Fibroblast of pulmonary artery (primary cell): Measurements from ENCODE around the gene KIF23.
"Not testable (repeated sequence)": the region's sequence is repeated elsewhere in the genome, so short reads cannot be mapped to it uniquely, and the experiment has no call there.

Experiments
- DNase-seq: peaks from one replicate; pipeline ENCODE4 v3.0.0-alpha.2; 2010; ENCODE audit warnings: low read depth
- H3K4me3 ChIP-seq: replicated peaks from 2 replicates; pipeline ENCODE4 v1.5.1; 2011; ENCODE audit warnings: low read depth, mild to moderate bottlenecking, control low read depth, low read length, moderate library complexity
- TF ChIP-seq, protein P1 (sequence below): IDR thresholded peaks from 2 replicates; pipeline ENCODE4 v1.5.1; 2011; ENCODE audit warnings: mild to moderate bottlenecking, control low read depth, low read length, inconsistent platforms; ENCODE audit errors: missing control alignments

Gene KIF23

DNA sequence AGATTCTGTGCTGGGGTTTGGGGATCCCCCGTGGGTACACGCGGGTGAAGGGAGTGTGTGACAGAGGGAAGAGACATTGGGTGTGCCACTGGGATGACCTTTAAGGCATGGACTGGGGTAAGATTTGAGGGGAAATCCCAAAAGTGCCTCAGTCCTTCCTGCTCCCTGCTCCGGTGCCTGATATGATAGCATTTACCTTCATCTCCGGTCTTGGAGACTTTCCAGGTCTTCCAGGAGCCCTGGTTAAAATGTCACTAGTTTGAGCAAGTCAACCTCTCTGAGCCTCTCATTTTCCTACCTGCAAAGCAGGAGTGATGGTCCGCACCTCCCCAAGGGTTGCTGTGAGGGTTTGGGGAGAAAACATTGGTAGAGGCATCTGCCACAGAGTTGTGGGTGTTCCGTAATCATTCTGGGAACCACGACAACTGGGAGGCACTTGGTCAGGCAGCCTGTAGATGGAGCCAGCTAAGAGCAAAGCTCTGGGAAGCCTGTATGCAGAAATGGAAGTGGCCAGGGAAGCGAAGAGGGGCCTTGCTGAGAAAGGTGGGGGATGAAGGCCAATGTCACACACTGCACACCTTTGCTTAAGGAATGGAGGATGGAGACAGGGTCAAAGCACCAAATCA lies 33.9 kb upstream of the KIF23 start:
- DNase-seq = peak; percentile 29
- TF ChIP-seq, protein P1, sequence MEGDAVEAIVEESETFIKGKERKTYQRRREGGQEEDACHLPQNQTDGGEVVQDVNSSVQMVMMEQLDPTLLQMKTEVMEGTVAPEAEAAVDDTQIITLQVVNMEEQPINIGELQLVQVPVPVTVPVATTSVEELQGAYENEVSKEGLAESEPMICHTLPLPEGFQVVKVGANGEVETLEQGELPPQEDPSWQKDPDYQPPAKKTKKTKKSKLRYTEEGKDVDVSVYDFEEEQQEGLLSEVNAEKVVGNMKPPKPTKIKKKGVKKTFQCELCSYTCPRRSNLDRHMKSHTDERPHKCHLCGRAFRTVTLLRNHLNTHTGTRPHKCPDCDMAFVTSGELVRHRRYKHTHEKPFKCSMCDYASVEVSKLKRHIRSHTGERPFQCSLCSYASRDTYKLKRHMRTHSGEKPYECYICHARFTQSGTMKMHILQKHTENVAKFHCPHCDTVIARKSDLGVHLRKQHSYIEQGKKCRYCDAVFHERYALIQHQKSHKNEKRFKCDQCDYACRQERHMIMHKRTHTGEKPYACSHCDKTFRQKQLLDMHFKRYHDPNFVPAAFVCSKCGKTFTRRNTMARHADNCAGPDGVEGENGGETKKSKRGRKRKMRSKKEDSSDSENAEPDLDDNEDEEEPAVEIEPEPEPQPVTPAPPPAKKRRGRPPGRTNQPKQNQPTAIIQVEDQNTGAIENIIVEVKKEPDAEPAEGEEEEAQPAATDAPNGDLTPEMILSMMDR = peak; percentile 38
- H3K4me3 ChIP-seq = no peak overlapping the region

DNA sequence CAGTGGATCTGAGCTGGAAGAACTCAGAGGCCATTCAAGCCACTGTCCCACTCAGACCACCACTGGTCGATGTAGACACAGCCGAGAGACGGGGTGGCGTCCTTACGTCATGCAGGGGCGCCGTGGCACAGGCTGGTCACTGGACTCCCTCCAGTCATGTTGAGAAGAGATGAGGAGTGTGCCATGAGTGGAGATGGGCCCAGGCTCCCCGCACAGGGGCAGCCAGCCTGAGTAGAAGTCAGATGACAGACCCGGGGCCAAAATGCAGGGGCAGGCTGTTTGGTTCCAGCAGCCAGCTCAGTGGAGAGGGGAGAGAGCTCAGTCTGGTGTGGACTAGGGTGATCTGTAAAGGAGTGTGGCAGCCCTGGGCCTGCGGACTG lies 33.4 kb upstream of the KIF23 start:
- no peak for DNase-seq
- TF ChIP-seq, protein P1 = no peak
- H3K4me3 ChIP-seq = no peak overlapping the region

DNA sequence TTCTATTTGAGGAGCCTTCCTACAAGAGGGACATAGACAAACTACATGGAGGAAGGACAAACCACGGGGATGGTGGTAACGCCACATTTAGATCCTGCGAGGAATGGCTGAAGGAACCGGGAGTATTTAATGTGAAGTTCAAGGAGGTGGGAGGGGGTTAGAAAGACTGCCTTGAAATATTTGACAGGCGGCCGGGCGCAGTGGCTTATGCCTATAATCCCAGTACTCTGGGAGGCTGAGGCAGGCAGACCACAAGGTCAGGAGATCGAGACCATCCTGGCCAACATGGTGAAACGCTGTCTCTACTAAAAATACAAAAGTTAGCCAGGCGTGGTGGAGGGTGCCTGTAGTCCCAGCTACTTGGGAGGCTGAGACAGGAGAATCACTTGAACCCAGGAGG lies 32.0 kb upstream of the KIF23 start:
- H3K4me3 ChIP-seq, DNase-seq: not testable (repeated sequence)

DNA sequence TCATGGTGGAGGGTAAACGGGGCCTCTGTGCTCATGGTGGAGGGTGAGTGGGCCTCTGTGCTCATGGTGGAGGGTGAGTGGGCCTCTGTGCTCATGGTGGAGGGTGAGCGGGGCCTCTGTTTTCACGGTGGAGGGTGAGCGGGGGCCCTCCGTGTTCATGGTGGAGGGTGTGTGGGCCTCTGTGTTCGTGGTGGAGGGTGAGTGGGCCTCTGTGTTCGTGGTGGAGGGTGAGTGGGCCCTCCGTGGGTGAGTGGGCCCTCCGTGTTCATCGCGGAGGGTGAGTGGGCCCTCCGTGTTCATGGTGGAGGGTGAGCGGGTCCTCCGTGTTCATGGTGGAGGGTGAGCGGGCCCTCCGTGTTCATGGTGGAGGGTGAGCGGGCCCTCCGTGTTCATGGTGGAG lies 30.1 kb upstream of the KIF23 start:
- DNase-seq, H3K4me3 ChIP-seq: not testable (repeated sequence)

DNA sequence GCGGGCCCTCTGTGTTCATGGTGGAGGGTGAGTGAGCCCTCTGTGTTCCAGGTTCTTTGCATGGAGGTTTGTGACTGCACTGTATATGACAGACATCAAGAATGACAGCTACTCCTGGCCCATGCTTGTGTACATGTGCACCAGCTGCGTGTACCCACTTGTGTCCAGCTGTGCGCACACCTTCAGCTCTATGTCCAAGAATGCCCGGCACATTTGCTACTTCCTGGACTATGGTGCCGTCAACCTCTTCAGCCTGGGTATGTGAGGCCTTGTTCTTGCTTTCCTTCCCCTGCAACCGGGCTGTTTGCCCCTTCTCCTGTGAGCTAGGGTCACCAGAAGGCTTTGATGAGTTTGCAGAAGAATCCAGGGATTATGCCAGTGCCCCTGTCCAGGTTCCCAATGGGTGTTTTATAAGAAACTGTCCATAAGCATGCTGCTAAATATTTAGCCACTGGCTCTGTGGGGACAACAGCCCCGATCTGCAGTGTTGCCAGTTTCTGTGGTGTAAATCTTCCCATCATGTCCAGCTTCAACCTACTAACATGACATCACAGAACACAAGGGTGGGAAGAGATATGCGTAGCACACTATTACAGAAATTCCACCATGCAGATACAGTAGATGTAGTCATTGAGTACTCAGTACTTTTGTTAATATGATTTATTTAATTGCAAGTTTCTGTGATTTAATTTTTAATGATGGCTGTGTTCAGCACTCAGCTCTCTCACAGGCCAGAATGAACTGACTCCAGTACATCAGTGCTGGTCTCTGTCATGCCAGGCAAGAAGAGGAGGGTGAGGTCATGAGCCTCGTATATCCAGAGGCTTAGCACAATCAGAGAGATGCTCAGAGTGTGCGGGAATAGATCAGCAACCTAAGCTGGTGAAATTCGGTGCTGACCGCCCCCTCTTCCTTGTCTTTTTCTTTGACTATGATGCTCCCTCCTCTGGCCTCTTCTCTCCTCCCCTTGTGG lies 29.2 kb upstream of the KIF23 start:
- no peak for DNase-seq
- H3K4me3 ChIP-seq = no peak overlapping the region
- TF ChIP-seq, protein P1 = no peak

DNA sequence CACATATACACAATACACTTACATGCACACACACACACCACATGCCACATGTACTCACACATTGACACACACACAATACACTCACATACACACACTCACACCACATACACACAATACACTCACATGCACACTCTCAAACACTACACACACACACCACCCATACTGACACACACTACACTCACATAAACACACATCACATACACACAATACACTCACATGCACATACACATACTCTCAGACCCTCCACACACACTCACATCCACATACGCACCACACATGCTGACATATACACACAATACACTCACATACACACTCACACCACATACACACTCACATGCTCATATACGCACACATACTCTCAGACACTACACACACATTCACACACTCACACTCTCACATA lies 28.3 kb upstream of the KIF23 start:
- no peak for DNase-seq
- no peak overlapping the region for H3K4me3 ChIP-seq
- TF ChIP-seq, protein P1 = no peak

DNA sequence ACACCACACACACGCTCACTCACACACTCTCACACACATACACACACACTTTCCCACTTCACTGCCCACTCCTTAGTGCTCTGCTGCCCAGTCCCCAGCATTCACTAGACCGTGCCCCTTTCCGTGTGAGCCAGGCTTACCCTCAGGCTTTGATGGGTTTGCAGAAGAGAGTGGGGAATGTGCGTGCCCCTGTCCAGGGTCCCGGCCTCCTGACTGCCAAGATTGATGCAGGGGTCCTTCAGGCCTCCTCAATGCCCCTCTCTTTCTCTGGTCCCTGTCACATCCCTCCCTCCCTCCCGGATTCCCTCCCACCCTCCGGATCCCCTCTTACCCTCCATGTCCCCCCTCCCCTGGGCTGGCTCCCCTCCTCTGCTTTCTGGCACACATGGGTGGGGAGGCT lies 27.9 kb upstream of the KIF23 start:
- TF ChIP-seq, protein P1 = no peak
- no peak for DNase-seq
- no peak overlapping the region for H3K4me3 ChIP-seq

DNA sequence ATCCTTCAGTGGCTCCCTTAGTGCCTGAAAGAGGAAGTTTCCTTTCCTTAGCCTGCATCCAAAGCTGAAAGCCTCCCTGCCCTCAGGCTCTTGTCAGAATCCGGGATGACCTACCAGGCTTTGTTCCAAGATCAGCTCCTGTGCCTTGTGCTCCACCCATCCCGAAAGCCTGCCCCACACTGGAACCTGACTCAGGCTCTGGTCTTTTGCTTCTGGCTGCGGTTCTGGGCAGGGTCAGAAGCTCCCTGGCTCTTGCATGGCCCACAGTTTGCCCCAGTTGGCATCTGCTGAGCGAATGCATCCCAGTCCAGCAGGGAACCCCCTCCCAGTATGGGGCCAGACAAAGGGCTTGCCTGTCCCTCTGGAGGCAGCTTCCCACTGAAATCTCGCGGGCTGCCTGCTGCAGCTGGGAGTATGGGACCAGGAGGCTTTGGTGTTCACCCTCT lies 25.9 kb upstream of the KIF23 start:
- DNase-seq = no peak
- H3K4me3 ChIP-seq = no peak overlapping the region
- TF ChIP-seq, protein P1 = no peak
